WERI-Rb-1 (cell line): ENCODE data around the gene CYBC1.
A peak's percentile ranks its signal among the peaks of the same experiment; 100 is the strongest.
"Not testable (repeated sequence)": the region's sequence is repeated elsewhere in the genome, so short reads cannot be mapped to it uniquely, and the experiment has no call there.

Experiments
- DNase-seq: peaks from one replicate; pipeline ENCODE4 v3.0.0-alpha.2; 2020
- H3K27ac ChIP-seq: fragments of 250-450 bp; sonication (Bioruptor Pico); 2 replicates; pipeline ENCODE4 v1.5.1; 2020; ENCODE audit warnings: mild to moderate bottlenecking, moderate library complexity
- H3K27me3 ChIP-seq: fragments of 250-450 bp; sonication (Bioruptor Pico); 2 replicates; pipeline ENCODE4 v1.5.1; 2021; ENCODE audit warnings: mild to moderate bottlenecking, low read depth, moderate library complexity; ENCODE audit not compliant: insufficient read depth, severe bottlenecking
- H3K36me3 ChIP-seq: fragments of 250-450 bp; sonication (Bioruptor Pico); 2 replicates; pipeline ENCODE4 v1.5.1; 2020; ENCODE audit warnings: mild to moderate bottlenecking, moderate library complexity
- H3K4me3 ChIP-seq: 2 replicates; pipeline ENCODE4 v1.5.1; 2011; ENCODE audit warnings: low read depth, mild to moderate bottlenecking, control low read depth, low read length
- H3K9me3 ChIP-seq: fragments of 250-450 bp; sonication (Bioruptor Pico); 2 replicates; pipeline ENCODE4 v1.5.1; 2021; ENCODE audit warnings: mild to moderate bottlenecking, moderate library complexity; ENCODE audit not compliant: severe bottlenecking
- CTCF ChIP-seq: IDR thresholded peaks from 2 replicates; pipeline ENCODE4 v1.5.1; 2011; ENCODE audit warnings: low read depth, mild to moderate bottlenecking, control low read depth, inconsistent platforms, low read length

The CYBC1 gene

GRCh38 chr17:82457929-82458178, 7.3 kb upstream of the CYBC1 start:
- peak overlapping the region; percentile 100 for H3K27ac ChIP-seq
- H3K27me3 ChIP-seq, result no peaks in the 10 kb centered on the region
- TF ChIP-seq CTCF, result no peak
- peaks cover 33% of the 10 kb centered on the region for H3K36me3 ChIP-seq
- peaks cover 12% of the 10 kb centered on the region for H3K9me3 ChIP-seq
- H3K4me3 ChIP-seq, result peak overlapping the region; percentile 85
- DNase-seq, result no peak

- Histone ChIP-seq H3K36me3 (peaks cover 28% of the 10 kb centered on the region), H3K9me3 (peaks cover 16% of the 10 kb centered on the region), H3K27ac (peak overlapping the region; percentile 100), H3K27me3 (no peaks in the 10 kb centered on the region), H3K4me3 (peak overlapping the region; percentile 85)
- no peak for TF ChIP-seq CTCF
- no peak for DNase-seq
Measured at GRCh38 chr17:82457073-82457928, 6.7 kb upstream of the CYBC1 start.

GRCh38 chr17:82453706-82454105, 3.2 kb upstream of the CYBC1 start:
- not testable (repeated sequence) for H3K27ac ChIP-seq, H3K4me3 ChIP-seq, DNase-seq, H3K36me3 ChIP-seq, H3K27me3 ChIP-seq
- peaks cover 23% of the 10 kb centered on the region for H3K9me3 ChIP-seq

DNA sequence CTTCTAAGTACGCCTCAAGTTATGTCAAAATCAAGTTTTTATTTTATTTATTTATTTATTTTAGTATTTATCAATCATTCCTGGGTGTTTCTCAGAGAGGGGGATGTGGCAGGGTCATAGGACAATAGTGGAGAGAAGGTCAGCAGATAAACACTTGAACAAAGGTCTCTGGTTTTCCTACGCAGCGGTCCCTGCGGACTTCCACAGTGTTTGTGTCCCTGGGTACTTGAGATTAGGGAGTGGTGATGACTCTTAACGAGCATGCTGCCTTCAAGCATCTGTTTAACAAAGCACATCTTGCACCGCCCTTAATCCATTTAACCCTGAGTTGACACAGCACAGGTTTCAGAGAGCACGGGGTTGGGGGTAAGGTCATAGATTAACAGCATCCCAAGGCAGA, 2.6 kb upstream of the CYBC1 start:
- H3K27me3 ChIP-seq, H3K27ac ChIP-seq, H3K36me3 ChIP-seq, DNase-seq, H3K4me3 ChIP-seq: not testable (repeated sequence)
- H3K9me3 ChIP-seq, result peaks cover 23% of the 10 kb centered on the region

DNA sequence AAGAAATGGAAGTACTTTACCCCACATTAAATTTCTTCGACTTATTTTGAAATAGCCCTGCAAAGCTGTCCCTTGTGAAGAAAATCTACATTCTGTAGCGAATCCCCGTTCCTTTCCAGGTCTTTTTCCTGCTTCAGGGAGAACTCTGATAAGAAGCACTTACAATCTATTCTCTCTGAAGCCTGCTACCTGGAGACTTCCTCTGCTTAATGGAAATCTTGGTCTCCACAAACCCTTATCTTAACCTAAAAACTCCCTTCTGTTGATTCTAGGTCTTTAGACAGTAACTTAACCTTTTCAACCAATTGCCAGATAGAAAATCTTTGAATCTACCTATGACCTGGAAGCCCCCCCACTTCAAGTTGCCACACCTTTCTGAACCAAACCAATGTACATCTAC, 1.6 kb upstream of the CYBC1 start:
- no peak for TF ChIP-seq CTCF
- H3K27ac ChIP-seq, result no peak overlapping the region
- H3K36me3 ChIP-seq, result peaks cover 9% of the 10 kb centered on the region
- no peak overlapping the region for H3K4me3 ChIP-seq
- no peak for DNase-seq
- H3K27me3 ChIP-seq, result no peaks in the 10 kb centered on the region
- H3K9me3 ChIP-seq, result peaks cover 23% of the 10 kb centered on the region

- Histone ChIP-seq H3K27ac (peak overlapping the region; percentile 92), H3K27me3 (no peaks in the 10 kb centered on the region), H3K4me3 (peak overlapping the region; percentile 84), H3K9me3 (peaks cover 23% of the 10 kb centered on the region), H3K36me3 (peaks cover 24% of the 10 kb centered on the region)
- no peak for DNase-seq
- no peak for TF ChIP-seq CTCF
Measured at GRCh38 chr17:82449883-82450356, 632 bp downstream of the CYBC1 start.
